Renal cortex interstitium (tissue), 11 donors: ENCODE measurements around the gene PRAMEF18. TPM values are rescaled to one million over a fixed set of nuclear protein-coding genes. Genes with fewer than 3 reads are reported as not detected.
"Not testable (repeated sequence)": the region's sequence is repeated elsewhere in the genome, so short reads cannot be mapped to it uniquely, and the experiment has no call there.

Experiments used
- DNase-seq, 11 donors: peaks; one replicate each; pipeline ENCODE4 v3.0.0-alpha.2; 2013; ENCODE audit warnings: low read depth in 9 of 11, low spot score in 4 of 11; ENCODE audit errors: extremely low read depth in 1 of 11
- polyA plus RNA-seq, 3 donors: library from polyadenylated mRNA; unstranded; fragments of 120-200 nt; gene quantifications; one replicate each; pipeline ENCODE4 v1.2.1, GENCODE V29; 2013; ENCODE audit not compliant: insufficient read length in 3 of 3

The PRAMEF18 gene
- polyA plus RNA-seq, 3 donors: not detected

DNA sequence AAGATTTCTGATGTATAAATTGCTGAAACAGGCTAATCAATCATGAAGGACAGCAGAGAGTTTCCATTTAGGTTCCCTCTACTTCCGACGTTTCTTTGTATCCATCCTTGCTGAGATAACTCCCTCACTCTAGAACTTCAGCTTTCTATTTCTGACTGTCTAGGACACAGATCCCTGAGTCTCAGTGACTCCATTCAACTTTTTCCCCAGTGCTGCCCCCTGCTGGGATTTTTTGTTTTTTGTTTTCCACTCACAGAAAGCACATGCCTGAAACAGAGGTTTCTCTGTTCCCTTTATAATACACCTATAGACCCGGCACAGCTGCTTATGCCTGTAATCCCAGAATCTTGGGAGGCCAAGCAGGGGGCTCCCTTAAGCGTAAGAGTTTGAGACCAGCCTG is 3.2 kb downstream of the PRAMEF18 start:
- DNase-seq: not testable (repeated sequence)

- not testable (repeated sequence) for DNase-seq
Observed at GRCh38 chr1:13219203-13219602, 6.8 kb downstream of the PRAMEF18 start.

- DNase-seq: not testable (repeated sequence)
Observed at GRCh38 chr1:13216619-13217018, 9.3 kb downstream of the PRAMEF18 start.

DNA sequence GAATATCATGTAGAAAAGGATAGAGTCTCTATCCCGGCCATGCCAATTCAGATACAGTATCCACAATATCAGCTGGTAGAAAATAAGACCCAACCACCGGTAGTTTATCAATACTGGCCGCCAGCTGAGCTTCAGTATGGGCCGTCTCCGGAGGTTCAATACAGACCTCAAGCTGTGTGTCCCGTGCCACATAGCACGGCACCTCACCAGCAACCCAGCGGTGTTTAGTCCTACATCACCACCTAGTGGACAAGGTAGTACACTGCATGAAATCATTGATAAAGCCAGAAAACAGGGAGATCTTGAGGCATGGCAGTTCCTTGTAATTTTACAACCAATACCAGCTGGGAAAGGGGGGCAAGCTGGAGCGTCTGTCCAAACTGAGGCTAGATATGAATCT is 17.2 kb downstream of the PRAMEF18 start:
- DNase-seq: not testable (repeated sequence)

GRCh38 chr1:13201309-13201708 is 24.6 kb downstream of the PRAMEF18 start, which contains the start of gene PRAMEF13:
Gene PRAMEF13, minus strand, starts transcription at chr1:13201409. Its CDS starts 1,820 bp downstream, at chr1:13199589.
- DNase-seq: not testable (repeated sequence)

Other genes with a start within 250 kb of the PRAMEF18 start
- not detected for gene PRAMEF27, start 169.6 kb downstream of the PRAMEF18 start, polyA plus RNA-seq
- not detected for gene HNRNPCL3, start 165.4 kb downstream of the PRAMEF18 start, polyA plus RNA-seq
- not detected for gene PRAMEF25, start 155.4 kb downstream of the PRAMEF18 start, polyA plus RNA-seq
- gene HNRNPCL2, start 109.3 kb downstream of the PRAMEF18 start, polyA plus RNA-seq: under 1 TPM in 1 of 3 donors, not detected in 2; 0.17 TPM
- gene PRAMEF26, start 70.1 kb downstream of the PRAMEF18 start, polyA plus RNA-seq: not detected
- under 1 TPM; 0.19 to 0.53 (median 0.35) TPM for gene HNRNPCL4, start 60.5 kb downstream of the PRAMEF18 start, polyA plus RNA-seq
- not detected for gene PRAMEF9, start 54.3 kb downstream of the PRAMEF18 start, polyA plus RNA-seq
- not detected for gene PRAMEF13, start 24.7 kb downstream of the PRAMEF18 start, polyA plus RNA-seq
- gene PRAMEF5, start 28.0 kb upstream of the PRAMEF18 start, polyA plus RNA-seq: not detected
- gene PRAMEF8, start 59.0 kb upstream of the PRAMEF18 start, polyA plus RNA-seq: not detected
- not detected for gene PRAMEF33, start 77.4 kb upstream of the PRAMEF18 start, polyA plus RNA-seq
- gene PRAMEF15, start 89.4 kb upstream of the PRAMEF18 start, polyA plus RNA-seq: not detected
- gene PRAMEF14, start 121.0 kb upstream of the PRAMEF18 start, polyA plus RNA-seq: not detected
- not detected for gene PRAMEF19, start 145.8 kb upstream of the PRAMEF18 start, polyA plus RNA-seq
- gene PRAMEF17, start 163.5 kb upstream of the PRAMEF18 start, polyA plus RNA-seq: not detected
- not detected for gene PRAMEF20, start 184.3 kb upstream of the PRAMEF18 start, polyA plus RNA-seq